ENCODE data around the gene TEX55.

- TF ChIP-seq, protein P1, sequence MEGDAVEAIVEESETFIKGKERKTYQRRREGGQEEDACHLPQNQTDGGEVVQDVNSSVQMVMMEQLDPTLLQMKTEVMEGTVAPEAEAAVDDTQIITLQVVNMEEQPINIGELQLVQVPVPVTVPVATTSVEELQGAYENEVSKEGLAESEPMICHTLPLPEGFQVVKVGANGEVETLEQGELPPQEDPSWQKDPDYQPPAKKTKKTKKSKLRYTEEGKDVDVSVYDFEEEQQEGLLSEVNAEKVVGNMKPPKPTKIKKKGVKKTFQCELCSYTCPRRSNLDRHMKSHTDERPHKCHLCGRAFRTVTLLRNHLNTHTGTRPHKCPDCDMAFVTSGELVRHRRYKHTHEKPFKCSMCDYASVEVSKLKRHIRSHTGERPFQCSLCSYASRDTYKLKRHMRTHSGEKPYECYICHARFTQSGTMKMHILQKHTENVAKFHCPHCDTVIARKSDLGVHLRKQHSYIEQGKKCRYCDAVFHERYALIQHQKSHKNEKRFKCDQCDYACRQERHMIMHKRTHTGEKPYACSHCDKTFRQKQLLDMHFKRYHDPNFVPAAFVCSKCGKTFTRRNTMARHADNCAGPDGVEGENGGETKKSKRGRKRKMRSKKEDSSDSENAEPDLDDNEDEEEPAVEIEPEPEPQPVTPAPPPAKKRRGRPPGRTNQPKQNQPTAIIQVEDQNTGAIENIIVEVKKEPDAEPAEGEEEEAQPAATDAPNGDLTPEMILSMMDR (conservative IDR thresholded peaks at IDR 0.05; ENCODE audit: low read depth in 2 of 2) = no peak
- no peak for TF ChIP-seq POLR2AphosphoS5 (IDR thresholded peaks at IDR 0.05; ENCODE audit: low read depth)
- TF ChIP-seq EZH2 (IDR thresholded peaks at IDR 0.05; ENCODE audit: low read depth, unreplicated experiment) = no peak
- TF ChIP-seq, protein P2, sequence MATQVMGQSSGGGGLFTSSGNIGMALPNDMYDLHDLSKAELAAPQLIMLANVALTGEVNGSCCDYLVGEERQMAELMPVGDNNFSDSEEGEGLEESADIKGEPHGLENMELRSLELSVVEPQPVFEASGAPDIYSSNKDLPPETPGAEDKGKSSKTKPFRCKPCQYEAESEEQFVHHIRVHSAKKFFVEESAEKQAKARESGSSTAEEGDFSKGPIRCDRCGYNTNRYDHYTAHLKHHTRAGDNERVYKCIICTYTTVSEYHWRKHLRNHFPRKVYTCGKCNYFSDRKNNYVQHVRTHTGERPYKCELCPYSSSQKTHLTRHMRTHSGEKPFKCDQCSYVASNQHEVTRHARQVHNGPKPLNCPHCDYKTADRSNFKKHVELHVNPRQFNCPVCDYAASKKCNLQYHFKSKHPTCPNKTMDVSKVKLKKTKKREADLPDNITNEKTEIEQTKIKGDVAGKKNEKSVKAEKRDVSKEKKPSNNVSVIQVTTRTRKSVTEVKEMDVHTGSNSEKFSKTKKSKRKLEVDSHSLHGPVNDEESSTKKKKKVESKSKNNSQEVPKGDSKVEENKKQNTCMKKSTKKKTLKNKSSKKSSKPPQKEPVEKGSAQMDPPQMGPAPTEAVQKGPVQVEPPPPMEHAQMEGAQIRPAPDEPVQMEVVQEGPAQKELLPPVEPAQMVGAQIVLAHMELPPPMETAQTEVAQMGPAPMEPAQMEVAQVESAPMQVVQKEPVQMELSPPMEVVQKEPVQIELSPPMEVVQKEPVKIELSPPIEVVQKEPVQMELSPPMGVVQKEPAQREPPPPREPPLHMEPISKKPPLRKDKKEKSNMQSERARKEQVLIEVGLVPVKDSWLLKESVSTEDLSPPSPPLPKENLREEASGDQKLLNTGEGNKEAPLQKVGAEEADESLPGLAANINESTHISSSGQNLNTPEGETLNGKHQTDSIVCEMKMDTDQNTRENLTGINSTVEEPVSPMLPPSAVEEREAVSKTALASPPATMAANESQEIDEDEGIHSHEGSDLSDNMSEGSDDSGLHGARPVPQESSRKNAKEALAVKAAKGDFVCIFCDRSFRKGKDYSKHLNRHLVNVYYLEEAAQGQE (IDR thresholded peaks at IDR 0.05; ENCODE audit: unreplicated experiment) = no peak
- TF ChIP-seq CREB1 (CRISPR knock-in tag; IDR thresholded peaks at IDR 0.05; ENCODE audit: low read depth) = no peak
- TF ChIP-seq, protein P3, sequence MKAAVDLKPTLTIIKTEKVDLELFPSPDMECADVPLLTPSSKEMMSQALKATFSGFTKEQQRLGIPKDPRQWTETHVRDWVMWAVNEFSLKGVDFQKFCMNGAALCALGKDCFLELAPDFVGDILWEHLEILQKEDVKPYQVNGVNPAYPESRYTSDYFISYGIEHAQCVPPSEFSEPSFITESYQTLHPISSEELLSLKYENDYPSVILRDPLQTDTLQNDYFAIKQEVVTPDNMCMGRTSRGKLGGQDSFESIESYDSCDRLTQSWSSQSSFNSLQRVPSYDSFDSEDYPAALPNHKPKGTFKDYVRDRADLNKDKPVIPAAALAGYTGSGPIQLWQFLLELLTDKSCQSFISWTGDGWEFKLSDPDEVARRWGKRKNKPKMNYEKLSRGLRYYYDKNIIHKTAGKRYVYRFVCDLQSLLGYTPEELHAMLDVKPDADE (IDR thresholded peaks at IDR 0.05) = no peak
- no peak for TF ChIP-seq STAT1 (IDR thresholded peaks at IDR 0.05; ENCODE audit: unreplicated experiment)
- no peak for TF ChIP-seq EZH2phosphoT487 (IDR thresholded peaks at IDR 0.05; ENCODE audit: unreplicated experiment)
- no peak for TF ChIP-seq ZNF331 (CRISPR knock-in tag; IDR thresholded peaks at IDR 0.05; ENCODE audit: low read depth)
- no peak for TF ChIP-seq JUNB (IDR thresholded peaks at IDR 0.05; ENCODE audit: unreplicated experiment)
- no peak for TF ChIP-seq ZNF114 (CRISPR knock-in tag; IDR thresholded peaks at IDR 0.05)
- TF ChIP-seq NANOG (IDR thresholded peaks at IDR 0.05; ENCODE audit: borderline replicate concordance) = no peak
- TF ChIP-seq, protein P4, sequence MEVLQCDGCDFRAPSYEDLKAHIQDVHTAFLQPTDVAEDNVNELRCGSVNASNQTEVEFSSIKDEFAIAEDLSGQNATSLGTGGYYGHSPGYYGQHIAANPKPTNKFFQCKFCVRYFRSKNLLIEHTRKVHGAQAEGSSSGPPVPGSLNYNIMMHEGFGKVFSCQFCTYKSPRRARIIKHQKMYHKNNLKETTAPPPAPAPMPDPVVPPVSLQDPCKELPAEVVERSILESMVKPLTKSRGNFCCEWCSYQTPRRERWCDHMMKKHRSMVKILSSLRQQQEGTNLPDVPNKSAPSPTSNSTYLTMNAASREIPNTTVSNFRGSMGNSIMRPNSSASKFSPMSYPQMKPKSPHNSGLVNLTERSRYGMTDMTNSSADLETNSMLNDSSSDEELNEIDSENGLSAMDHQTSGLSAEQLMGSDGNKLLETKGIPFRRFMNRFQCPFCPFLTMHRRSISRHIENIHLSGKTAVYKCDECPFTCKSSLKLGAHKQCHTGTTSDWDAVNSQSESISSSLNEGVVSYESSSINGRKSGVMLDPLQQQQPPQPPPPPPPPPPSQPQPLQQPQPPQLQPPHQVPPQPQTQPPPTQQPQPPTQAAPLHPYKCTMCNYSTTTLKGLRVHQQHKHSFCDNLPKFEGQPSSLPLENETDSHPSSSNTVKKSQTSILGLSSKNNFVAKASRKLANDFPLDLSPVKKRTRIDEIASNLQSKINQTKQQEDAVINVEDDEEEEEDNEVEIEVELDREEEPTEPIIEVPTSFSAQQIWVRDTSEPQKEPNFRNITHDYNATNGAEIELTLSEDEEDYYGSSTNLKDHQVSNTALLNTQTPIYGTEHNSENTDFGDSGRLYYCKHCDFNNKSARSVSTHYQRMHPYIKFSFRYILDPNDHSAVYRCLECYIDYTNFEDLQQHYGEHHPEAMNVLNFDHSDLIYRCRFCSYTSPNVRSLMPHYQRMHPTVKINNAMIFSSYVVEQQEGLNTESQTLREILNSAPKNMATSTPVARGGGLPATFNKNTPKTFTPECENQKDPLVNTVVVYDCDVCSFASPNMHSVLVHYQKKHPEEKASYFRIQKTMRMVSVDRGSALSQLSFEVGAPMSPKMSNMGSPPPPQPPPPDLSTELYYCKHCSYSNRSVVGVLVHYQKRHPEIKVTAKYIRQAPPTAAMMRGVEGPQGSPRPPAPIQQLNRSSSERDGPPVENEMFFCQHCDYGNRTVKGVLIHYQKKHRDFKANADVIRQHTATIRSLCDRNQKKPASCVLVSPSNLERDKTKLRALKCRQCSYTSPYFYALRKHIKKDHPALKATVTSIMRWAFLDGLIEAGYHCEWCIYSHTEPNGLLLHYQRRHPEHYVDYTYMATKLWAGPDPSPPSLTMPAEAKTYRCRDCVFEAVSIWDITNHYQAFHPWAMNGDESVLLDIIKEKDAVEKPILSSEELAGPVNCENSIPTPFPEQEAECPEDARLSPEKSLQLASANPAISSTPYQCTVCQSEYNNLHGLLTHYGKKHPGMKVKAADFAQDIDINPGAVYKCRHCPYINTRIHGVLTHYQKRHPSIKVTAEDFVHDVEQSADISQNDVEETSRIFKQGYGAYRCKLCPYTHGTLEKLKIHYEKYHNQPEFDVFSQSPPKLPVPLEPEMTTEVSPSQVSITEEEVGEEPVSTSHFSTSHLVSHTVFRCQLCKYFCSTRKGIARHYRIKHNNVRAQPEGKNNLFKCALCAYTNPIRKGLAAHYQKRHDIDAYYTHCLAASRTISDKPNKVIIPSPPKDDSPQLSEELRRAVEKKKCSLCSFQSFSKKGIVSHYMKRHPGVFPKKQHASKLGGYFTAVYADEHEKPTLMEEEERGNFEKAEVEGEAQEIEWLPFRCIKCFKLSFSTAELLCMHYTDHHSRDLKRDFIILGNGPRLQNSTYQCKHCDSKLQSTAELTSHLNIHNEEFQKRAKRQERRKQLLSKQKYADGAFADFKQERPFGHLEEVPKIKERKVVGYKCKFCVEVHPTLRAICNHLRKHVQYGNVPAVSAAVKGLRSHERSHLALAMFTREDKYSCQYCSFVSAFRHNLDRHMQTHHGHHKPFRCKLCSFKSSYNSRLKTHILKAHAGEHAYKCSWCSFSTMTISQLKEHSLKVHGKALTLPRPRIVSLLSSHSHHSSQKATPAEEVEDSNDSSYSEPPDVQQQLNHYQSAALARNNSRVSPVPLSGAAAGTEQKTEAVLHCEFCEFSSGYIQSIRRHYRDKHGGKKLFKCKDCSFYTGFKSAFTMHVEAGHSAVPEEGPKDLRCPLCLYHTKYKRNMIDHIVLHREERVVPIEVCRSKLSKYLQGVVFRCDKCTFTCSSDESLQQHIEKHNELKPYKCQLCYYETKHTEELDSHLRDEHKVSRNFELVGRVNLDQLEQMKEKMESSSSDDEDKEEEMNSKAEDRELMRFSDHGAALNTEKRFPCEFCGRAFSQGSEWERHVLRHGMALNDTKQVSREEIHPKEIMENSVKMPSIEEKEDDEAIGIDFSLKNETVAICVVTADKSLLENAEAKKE (CRISPR knock-in tag; IDR thresholded peaks at IDR 0.05) = no peak
These were observed 812 bp downstream of the TEX55 start for GRCh38 chr3:119146578-119147375.

Measured in GM23338 (cell line).